Right ventricle myocardium inferior (tissue), 1 donor: ENCODE results near the gene MACROD2. TPM values are rescaled to one million over a fixed set of nuclear protein-coding genes. Genes with fewer than 3 reads are reported as not detected.
"Not testable (repeated sequence)": the region's sequence is repeated elsewhere in the genome, so short reads cannot be mapped to it uniquely, and the experiment has no call there.

Experiments used
- ATAC-seq: fragments of 200-7000 bp; cut with Tn5 transposase; one replicate; pipeline ENCODE4 v1.9.1; 2020; ENCODE audit warnings: mild to moderate bottlenecking, moderate library complexity
- DNase-seq: peaks from one replicate; pipeline ENCODE4 v3.0.0; 2021; ENCODE audit errors: missing footprints
- intact Hi-C: fragments of 100-400 bp; cut with DNase I; formaldehyde crosslinking; loops from one replicate; pipeline ENCODE4 v1.11.0; 2022
- long read RNA-seq: library from polyadenylated mRNA; unstranded; transcript quantifications from one replicate; pipeline ENCODE4 v2.0.0, GENCODE V29; 2021
- total RNA-seq: library from RNA; stranded (reverse); fragmentation: NEBNext Ultra II Directional; extraction: Animal tissue kit (Norgen Biotek cat#: 25700); gene quantifications from one replicate; pipeline ENCODE4 v1.2.1, GENCODE V29; 2021
- donor health status: DM: no; HTN: yes; CAD: no; lungs with severe emphysema.

Gene MACROD2
- total RNA-seq, result 5.0 TPM
- long read RNA-seq, partial matches to known transcripts, result 0 of 1 reads
- long read RNA-seq, other reads (novel, unspliced or antisense), result 1 of 1 reads

DNA sequence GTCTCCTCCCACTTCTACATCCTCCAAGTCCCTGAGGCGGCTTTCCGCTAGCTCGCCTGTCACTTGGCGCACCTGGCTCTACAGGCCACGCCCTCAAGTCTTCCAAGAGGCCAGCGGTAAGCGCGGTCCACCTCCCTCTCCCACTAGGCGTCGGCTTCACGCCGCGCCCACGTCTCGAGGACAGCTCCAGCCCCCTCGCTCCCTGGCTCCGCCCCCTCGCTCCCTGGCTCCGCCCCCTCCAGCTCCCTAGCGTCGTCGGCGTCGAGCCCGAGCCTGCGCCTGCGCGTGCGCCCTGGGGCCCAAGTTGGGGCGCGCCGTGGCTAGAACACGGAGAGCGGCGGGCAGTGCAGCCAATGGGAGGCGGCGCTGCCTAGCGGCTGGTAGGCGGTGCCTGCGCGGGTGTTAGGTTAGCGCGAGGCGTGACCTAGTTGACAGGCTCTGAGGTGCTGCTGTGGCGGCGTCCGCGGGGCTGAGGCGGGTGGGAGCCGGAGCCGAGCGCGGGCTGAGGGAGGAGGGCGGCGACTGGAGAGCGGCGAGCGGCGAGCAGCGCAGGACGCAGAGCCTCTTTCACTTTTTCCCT lies at the start of gene MACROD2:
Gene MACROD2 (plus strand): TSS at position 431 of the 580 bp plus-strand sequence.
- peak; percentile 98 for ATAC-seq
- DNase-seq, result peak; percentile 90
- intact Hi-C loops, result no loop called here

DNA sequence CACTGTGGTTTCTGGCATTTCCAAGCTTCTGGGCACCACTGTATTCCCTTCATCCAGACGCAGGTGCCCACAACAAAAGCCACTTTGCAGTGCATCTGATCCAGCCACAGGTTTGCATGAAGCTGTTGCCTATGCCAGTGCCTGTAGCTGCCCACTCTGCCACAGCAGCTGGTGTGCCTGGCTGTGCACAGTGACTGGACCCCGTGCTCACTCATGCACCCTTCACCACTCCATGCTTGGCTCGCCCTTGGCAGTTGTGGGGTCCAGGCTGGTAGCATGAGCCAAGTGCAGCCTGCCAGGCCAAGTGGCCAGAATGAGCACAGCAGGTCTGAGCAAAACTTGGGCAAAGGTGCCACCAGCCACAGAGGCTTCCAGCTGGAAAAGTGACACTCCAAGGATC lies 47.6 kb upstream of the MACROD2 start:
- ATAC-seq, result no peak
- DNase-seq, result no peak
- intact Hi-C loops, result no loop called here

DNA sequence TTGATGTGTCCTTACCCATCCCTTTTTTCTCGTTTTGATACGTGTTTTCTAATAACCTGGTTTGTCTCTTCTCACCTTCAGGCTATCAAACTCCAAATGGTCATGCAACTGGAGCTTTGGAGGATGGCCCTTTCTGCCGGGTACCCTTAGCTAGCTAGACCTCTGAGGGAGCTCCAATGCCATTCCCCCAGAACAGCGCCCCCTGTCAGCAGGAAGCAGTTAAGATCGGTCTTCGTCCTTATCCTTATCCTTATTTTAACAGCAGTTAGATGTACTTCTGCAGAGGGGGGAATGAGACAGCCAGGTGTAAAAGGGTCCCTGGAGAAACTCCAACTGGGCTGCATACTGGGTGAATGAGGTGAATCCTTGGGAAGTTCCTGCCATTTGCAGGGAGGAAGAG lies 42.1 kb upstream of the MACROD2 start:
- intact Hi-C loops, result no loop called here
- no peak for DNase-seq
- no peak for ATAC-seq

GRCh38 chr20:13960119-13960518 lies 35.2 kb upstream of the MACROD2 start:
- DNase-seq, result no peak
- ATAC-seq, result no peak
- intact Hi-C loops, result no loop called here

GRCh38 chr20:13960525-13960924 lies 34.8 kb upstream of the MACROD2 start:
- intact Hi-C loops, result no loop called here
- no peak for ATAC-seq
- DNase-seq, result no peak

DNA sequence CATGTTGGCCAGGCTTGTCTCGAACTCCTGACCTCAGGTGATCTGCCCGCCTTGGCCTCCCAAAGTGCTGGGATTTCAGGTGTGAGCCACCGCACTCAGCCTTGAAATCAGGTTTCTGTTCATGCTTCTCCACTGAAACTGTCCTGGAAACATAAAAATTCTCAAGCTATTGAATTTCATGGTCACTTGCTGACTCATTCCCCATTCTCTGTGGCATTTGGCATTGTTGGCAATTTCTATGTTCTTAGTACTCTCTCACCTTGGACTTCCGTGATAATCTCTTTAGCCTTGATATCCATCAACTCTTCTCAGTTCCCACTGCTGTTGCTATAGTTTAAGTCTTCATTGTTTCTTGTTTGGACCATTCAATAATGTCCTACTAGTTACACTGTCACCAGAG lies 11.1 kb upstream of the MACROD2 start:
- DNase-seq (no peak), ATAC-seq (no peak)
- intact Hi-C loops, result no loop called here

DNA sequence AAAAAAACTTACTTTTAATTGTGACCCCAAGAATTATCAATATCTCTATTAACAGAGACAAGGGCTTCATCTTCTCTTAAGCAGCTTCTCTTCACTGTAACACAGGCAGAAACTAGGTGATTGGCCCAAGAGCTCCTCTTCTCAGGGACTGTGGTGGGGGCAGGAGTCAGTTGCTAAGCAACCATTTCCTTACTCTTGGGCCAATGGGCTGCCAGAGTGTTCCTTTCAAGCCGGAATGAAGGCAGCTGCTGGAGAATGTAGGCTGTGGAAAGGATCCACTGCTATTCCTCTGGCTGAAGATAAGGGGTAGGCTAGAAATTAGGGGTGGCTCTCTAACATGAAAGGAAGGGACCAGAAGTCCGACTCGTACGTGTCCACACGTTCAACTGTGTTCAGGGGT lies 4.9 kb upstream of the MACROD2 start, which contains the start of gene SEL1L2:
Gene SEL1L2 (minus strand): TSS at position 150 of the 400 bp plus-strand sequence. CDS start 80 bp downstream, at position 70.
- DNase-seq (no peak), ATAC-seq (no peak)
- intact Hi-C loops, result no loop called here

GRCh38 chr20:13991311-13991710 lies 4.0 kb upstream of the MACROD2 start:
- intact Hi-C loops, result no loop called here
- DNase-seq (no peak), ATAC-seq (no peak)

- intact Hi-C loops, ATAC-seq, DNase-seq: not testable (repeated sequence)
These were observed 3.4 kb upstream of the MACROD2 start for GRCh38 chr20:13991955-13992354.

DNA sequence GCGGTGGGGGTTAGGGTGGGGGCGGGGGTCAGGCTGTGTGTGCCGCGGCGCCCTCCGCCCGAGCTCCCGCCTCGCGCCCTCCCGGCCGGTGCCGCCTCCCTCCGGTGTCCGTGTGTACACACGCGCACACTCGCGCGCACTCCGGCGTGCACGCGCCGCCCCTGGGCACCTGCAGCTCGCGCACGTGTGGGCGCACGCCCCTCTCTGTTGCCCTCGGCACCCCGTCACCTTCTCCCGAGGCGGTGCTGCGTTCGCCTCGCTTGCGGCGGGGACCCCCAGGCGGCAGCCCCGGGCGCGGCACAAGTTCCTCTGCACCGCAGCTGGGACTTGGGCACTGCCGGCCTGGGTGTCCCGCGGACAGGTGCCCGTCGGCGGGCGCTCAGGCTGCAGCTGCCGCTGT lies 525 bp downstream of the MACROD2 start:
- intact Hi-C loops, result no loop called here
- DNase-seq (peak; percentile 63), ATAC-seq (peak; percentile 41)

DNA sequence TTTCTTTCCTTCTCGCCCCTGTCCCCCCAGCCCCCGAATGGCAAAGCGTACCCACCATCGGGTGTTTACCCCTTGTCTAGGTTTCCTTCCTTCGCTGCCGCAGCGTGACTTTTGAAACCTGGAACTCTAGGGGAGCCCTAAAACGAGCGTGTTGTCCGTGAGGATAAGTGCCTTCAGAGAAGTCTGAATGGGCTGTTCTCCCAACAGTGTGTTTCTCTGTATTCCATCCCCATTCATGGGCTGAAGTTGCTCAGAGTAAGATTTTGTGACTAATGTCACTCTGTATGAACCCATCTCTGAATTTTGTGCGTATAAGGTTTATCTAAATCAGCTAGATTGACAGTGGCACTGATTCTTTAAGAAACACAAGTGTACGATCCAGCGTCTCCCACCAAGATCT lies 949 bp downstream of the MACROD2 start:
- ATAC-seq (no peak), DNase-seq (no peak)
- intact Hi-C loops, result no loop called here

DNA sequence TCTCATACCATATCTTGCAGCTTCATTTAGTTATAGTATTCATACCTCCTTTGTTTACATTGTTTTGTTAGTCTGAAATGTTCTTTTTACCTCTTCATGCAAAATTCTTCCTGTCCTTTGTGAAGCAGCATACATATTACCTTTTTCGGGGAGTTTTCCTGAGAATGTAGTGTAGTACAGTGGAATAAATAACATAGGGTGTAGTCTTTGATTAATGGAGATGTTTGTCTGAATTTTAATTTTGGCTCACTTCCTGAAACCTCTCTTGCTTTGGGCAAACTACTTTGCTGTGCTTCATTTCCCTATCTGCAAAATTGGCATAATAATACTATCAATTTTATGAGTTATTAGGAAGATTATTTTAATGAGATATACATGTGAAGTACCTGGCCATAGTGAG lies 5.6 kb downstream of the MACROD2 start:
- intact Hi-C loops, result no loop called here
- no peak for ATAC-seq
- no peak for DNase-seq

- DNase-seq (no peak), ATAC-seq (no peak)
- intact Hi-C loops, result no loop called here
These were observed 10.7 kb downstream of the MACROD2 start for GRCh38 chr20:14005996-14006395.

DNA sequence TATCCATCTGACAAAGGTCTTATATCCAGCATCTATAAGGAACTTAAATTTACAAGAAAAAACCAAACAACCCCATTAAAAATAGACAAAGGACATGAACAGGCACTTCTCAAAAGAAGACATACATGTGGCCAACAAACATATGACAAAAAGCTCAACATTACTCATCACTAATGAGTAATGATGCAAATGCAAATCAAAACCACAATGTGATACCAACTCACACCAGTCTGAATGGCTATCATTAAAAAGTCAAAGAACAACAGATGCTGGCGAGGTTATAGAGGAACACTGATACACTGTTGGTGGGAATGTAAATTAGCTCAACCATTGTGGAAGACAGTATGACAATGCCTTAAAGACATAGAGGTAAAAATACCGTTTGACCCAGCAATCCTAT lies 13.9 kb downstream of the MACROD2 start:
- intact Hi-C loops, result no loop called here
- DNase-seq (no peak), ATAC-seq (no peak)

- DNase-seq, result no peak
These were observed 17.4 kb downstream of the MACROD2 start for GRCh38 chr20:14012671-14013070.

GRCh38 chr20:14030991-14031390 lies 35.7 kb downstream of the MACROD2 start:
- intact Hi-C loops, result no loop called here
- DNase-seq, result no peak
- no peak for ATAC-seq

More at GRCh38 chr20:14012671-14013070, 17.4 kb downstream of the MACROD2 start:
- no peak for ATAC-seq
- intact Hi-C loops, result no loop called here

GRCh38 chr20:14033310-14033709 lies 38.0 kb downstream of the MACROD2 start:
- no peak for DNase-seq
- intact Hi-C loops, result no loop called here
- no peak for ATAC-seq

DNA sequence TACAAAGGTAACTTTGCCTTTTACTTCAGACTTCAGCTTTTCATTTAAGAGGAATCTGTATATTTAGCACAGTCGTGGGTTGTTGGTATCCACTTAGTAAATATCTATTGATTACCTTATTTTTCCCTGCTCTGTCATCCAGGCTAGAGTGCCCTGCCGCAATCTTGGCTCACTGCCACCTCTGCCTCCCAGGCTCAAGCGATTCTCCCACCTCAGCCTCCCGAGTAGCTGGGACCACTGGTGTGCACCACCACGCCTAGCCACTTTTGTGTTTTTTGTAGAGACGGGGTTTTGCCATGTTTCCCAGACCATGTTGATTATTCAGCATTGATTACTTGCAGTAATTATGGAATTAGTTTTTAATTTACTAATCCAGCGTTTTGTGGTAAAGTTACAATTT lies 41.3 kb downstream of the MACROD2 start:
- ATAC-seq (no peak), DNase-seq (no peak)
- intact Hi-C loops, result no loop called here

DNA sequence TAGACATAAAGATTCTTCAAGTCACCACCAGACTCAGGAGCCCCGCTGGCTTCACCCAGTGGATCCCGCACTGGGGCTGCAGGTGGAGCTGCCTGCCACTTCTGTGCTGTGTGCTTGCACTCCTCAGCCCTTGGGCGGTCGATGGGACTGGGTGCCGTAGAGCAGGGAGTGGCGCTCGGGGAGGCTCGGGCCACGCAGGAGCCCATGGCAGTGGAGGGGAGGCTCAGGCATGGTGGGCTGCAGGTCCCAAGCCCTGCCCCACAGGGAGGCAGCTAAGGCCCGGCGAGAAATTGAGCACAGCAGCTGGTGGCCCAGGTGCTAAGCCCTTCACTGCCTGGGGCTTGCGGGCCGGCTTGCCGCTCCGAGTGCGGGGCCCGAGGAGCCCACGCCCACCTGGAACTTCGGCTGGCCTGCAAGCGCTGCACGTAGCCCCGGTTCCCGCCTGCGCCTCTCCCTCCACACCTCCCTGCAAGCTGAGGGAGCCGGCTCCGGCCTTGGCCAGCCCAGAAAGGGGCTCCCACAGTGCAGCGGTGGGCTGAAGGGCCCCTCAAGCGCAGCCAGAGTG lies 49.5 kb downstream of the MACROD2 start:
- intact Hi-C loops, ATAC-seq, DNase-seq: not testable (repeated sequence)

DNA sequence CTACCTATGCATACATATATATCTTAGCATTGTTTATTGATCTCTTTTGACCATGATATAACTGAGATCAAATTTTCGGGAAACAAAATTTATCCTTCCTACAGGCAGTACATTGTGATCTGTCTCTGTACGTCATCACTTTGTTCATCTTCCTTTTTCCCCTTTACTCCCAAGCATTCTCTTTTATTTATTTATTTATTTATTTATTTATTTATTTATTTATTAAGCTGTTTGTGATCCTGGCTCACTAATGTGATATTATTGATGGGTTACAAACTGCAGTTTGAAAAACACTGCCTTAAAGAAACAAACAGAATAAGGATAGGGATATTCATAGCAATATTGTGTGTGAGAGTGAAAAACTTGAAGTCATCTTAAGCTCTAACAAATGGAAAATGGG lies 51.2 kb downstream of the MACROD2 start:
- ATAC-seq, result no peak
- DNase-seq, result no peak
- intact Hi-C loops, result no loop called here

- intact Hi-C loops, result no loop called here
- ATAC-seq (no peak), DNase-seq (no peak)
These were observed 53.8 kb downstream of the MACROD2 start for GRCh38 chr20:14049111-14049510.
